ENCODE measurements around the gene ECHDC3. TPM values are rescaled to one million over a fixed set of nuclear protein-coding genes. Genes with fewer than 3 reads are reported as not detected.

The ECHDC3 gene
- total and polyA plus RNA-seq, 5 donors, result 62.3 to 74.9 (median 70.1) TPM

GRCh38 chr10:11754173-11754572 lies 12.0 kb downstream of the ECHDC3 start:
- DNase-seq, result no peak
- H3K9me3 ChIP-seq (ENCODE audit: control insufficient read depth, low read length), result no peaks in the 10 kb centered on the region
- ATAC-seq, result no peak
- no peak overlapping the region for H3K4me3 ChIP-seq (ENCODE audit: low read length)
- intact Hi-C loops (cut with DNase I), result loop anchor here (10.0 kb wide), 1 partner anchor 239 kb away; no protein-coding TSS in a partner anchor
- WGBS, result 0% methylated on average over 1 of the region's 1 CpG
- no peaks in the 10 kb centered on the region for H3K27me3 ChIP-seq (ENCODE audit: control insufficient read depth, insufficient read depth)
- peaks cover 14% of the 10 kb centered on the region for H3K4me1 ChIP-seq (ENCODE audit: control insufficient read depth, insufficient read depth, low read length)
- no peak overlapping the region for H3K27ac ChIP-seq (ENCODE audit: low read length)

- no peak for DNase-seq
- H3K4me1 ChIP-seq (ENCODE audit: control insufficient read depth, insufficient read depth, low read length), result peaks cover 14% of the 10 kb centered on the region
- H3K27ac ChIP-seq (ENCODE audit: low read length), result no peak overlapping the region
- no peaks in the 10 kb centered on the region for H3K27me3 ChIP-seq (ENCODE audit: control insufficient read depth, insufficient read depth)
- no peak for ATAC-seq
- 96% methylated on average over 4 of the region's 4 CpGs for WGBS
- intact Hi-C loops (cut with DNase I), result loop anchor here (10.0 kb wide), 1 partner anchor 240 kb away; no protein-coding TSS in a partner anchor
- no peaks in the 10 kb centered on the region for H3K9me3 ChIP-seq (ENCODE audit: control insufficient read depth, low read length)
- H3K4me3 ChIP-seq (ENCODE audit: low read length), result no peak overlapping the region
Measured at GRCh38 chr10:11754620-11755019, 12.4 kb downstream of the ECHDC3 start.

GRCh38 chr10:11755512-11756263 lies 13.5 kb downstream of the ECHDC3 start:
- WGBS, result 79% methylated on average over 21 of the region's 21 CpGs
- peak in 1 of 3 donors; percentile 49 for DNase-seq
- Histone ChIP-seq H3K4me3 (ENCODE audit: low read length) (no peak overlapping the region), H3K9me3 (ENCODE audit: control insufficient read depth, low read length) (no peaks in the 10 kb centered on the region), H3K27ac (ENCODE audit: low read length) (peak overlapping the region; percentile 14), H3K4me1 (ENCODE audit: control insufficient read depth, insufficient read depth, low read length) (peaks cover 16% of the 10 kb centered on the region), H3K27me3 (ENCODE audit: control insufficient read depth, insufficient read depth) (no peaks in the 10 kb centered on the region)
- intact Hi-C loops (cut with DNase I), result loop anchor here (10.0 kb wide), 1 partner anchor 241 kb away; no protein-coding TSS in a partner anchor
- ATAC-seq, result peak; percentile 39 to 41

GRCh38 chr10:11756766-11757315 lies 14.7 kb downstream of the ECHDC3 start:
- Histone ChIP-seq H3K27ac (ENCODE audit: low read length) (peak overlapping the region; percentile 69), H3K4me3 (ENCODE audit: low read length) (no peak overlapping the region), H3K9me3 (ENCODE audit: control insufficient read depth, low read length) (no peaks in the 10 kb centered on the region), H3K27me3 (ENCODE audit: control insufficient read depth, insufficient read depth) (no peaks in the 10 kb centered on the region), H3K4me1 (ENCODE audit: control insufficient read depth, insufficient read depth, low read length) (peaks cover 16% of the 10 kb centered on the region)
- ATAC-seq, result no peak
- intact Hi-C loops (cut with DNase I), result loop anchor here (10.0 kb wide), 1 partner anchor 242 kb away; no protein-coding TSS in a partner anchor
- WGBS, result 75% methylated on average over 11 of the region's 11 CpGs
- DNase-seq, result peak in 1 of 3 donors; percentile 42

- peak; percentile 81 to 85 for ATAC-seq
- intact Hi-C loops (cut with DNase I), result loop anchor here (10.0 kb wide), 1 partner anchor 243 kb away; no protein-coding TSS in a partner anchor
- 13% methylated on average over 3 of the region's 3 CpGs for WGBS
- peaks cover 16% of the 10 kb centered on the region for H3K4me1 ChIP-seq (ENCODE audit: control insufficient read depth, insufficient read depth, low read length)
- H3K9me3 ChIP-seq (ENCODE audit: control insufficient read depth, low read length), result no peaks in the 10 kb centered on the region
- peak overlapping the region; percentile 91 for H3K27ac ChIP-seq (ENCODE audit: low read length)
- DNase-seq, result peak; percentile 74 to 82 (median 75)
- no peak overlapping the region for H3K4me3 ChIP-seq (ENCODE audit: low read length)
- no peaks in the 10 kb centered on the region for H3K27me3 ChIP-seq (ENCODE audit: control insufficient read depth, insufficient read depth)
Measured at GRCh38 chr10:11757454-11757820, 15.3 kb downstream of the ECHDC3 start.

GRCh38 chr10:11757821-11758463 lies 15.8 kb downstream of the ECHDC3 start:
- intact Hi-C loops (cut with DNase I), result loop anchor here (10.0 kb wide), 1 partner anchor 243 kb away; no protein-coding TSS in a partner anchor
- Histone ChIP-seq H3K27me3 (ENCODE audit: control insufficient read depth, insufficient read depth) (no peaks in the 10 kb centered on the region), H3K4me3 (ENCODE audit: low read length) (no peak overlapping the region), H3K27ac (ENCODE audit: low read length) (peak overlapping the region; percentile 91), H3K9me3 (ENCODE audit: control insufficient read depth, low read length) (no peaks in the 10 kb centered on the region), H3K4me1 (ENCODE audit: control insufficient read depth, insufficient read depth, low read length) (peaks cover 16% of the 10 kb centered on the region)
- DNase-seq, result peak; percentile 84 to 93 (median 93)
- 25% methylated on average over 11 of the region's 11 CpGs for WGBS
- ATAC-seq, result peak; percentile 82 to 88

- intact Hi-C loops (cut with DNase I), result loop anchor here (10.0 kb wide), 1 partner anchor 244 kb away; no protein-coding TSS in a partner anchor
- ATAC-seq, result no peak
- Histone ChIP-seq H3K4me3 (ENCODE audit: low read length) (no peak overlapping the region), H3K27me3 (ENCODE audit: control insufficient read depth, insufficient read depth) (no peaks in the 10 kb centered on the region), H3K27ac (ENCODE audit: low read length) (no peak overlapping the region), H3K9me3 (ENCODE audit: control insufficient read depth, low read length) (no peaks in the 10 kb centered on the region), H3K4me1 (ENCODE audit: control insufficient read depth, insufficient read depth, low read length) (peaks cover 16% of the 10 kb centered on the region)
- peak in 2 of 3 donors; percentile 52 to 61 for DNase-seq
- 86% methylated on average over 13 of the region's 13 CpGs for WGBS
Measured at GRCh38 chr10:11758527-11759236, 16.5 kb downstream of the ECHDC3 start.

GRCh38 chr10:11759347-11759746 lies 17.2 kb downstream of the ECHDC3 start:
- DNase-seq, result peak in 1 of 3 donors; percentile 54
- WGBS, result 84% methylated on average over 8 of the region's 8 CpGs
- no peaks in the 10 kb centered on the region for H3K27me3 ChIP-seq (ENCODE audit: control insufficient read depth, insufficient read depth)
- no peak for ATAC-seq
- H3K9me3 ChIP-seq (ENCODE audit: control insufficient read depth, low read length), result no peaks in the 10 kb centered on the region
- no peak overlapping the region for H3K27ac ChIP-seq (ENCODE audit: low read length)
- intact Hi-C loops (cut with DNase I), result loop anchor here (10.0 kb wide), 1 partner anchor 245 kb away; no protein-coding TSS in a partner anchor
- H3K4me1 ChIP-seq (ENCODE audit: control insufficient read depth, insufficient read depth, low read length), result peaks cover 16% of the 10 kb centered on the region
- no peak overlapping the region for H3K4me3 ChIP-seq (ENCODE audit: low read length)

GRCh38 chr10:11760151-11760550 lies 18.0 kb downstream of the ECHDC3 start:
- no peak overlapping the region for H3K27ac ChIP-seq (ENCODE audit: low read length)
- H3K4me3 ChIP-seq (ENCODE audit: low read length), result no peak overlapping the region
- intact Hi-C loops (cut with DNase I), result no loop called here
- DNase-seq (no peak), ATAC-seq (no peak)
- no peaks in the 10 kb centered on the region for H3K9me3 ChIP-seq (ENCODE audit: control insufficient read depth, low read length)
- WGBS, result 83% methylated on average over 8 of the region's 8 CpGs
- peaks cover 16% of the 10 kb centered on the region for H3K4me1 ChIP-seq (ENCODE audit: control insufficient read depth, insufficient read depth, low read length)
- H3K27me3 ChIP-seq (ENCODE audit: control insufficient read depth, insufficient read depth), result no peaks in the 10 kb centered on the region

- ATAC-seq (no peak), DNase-seq (peak in 2 of 3 donors; percentile 69 to 70)
- Histone ChIP-seq H3K9me3 (ENCODE audit: control insufficient read depth, low read length) (no peaks in the 10 kb centered on the region), H3K4me3 (ENCODE audit: low read length) (no peak overlapping the region), H3K4me1 (ENCODE audit: control insufficient read depth, insufficient read depth, low read length) (peaks cover 13% of the 10 kb centered on the region), H3K27me3 (ENCODE audit: control insufficient read depth, insufficient read depth) (no peaks in the 10 kb centered on the region), H3K27ac (ENCODE audit: low read length) (peak overlapping the region; percentile 38)
- WGBS, result 45% methylated on average over 7 of the region's 7 CpGs
- intact Hi-C loops (cut with DNase I), result no loop called here
Measured at GRCh38 chr10:11760861-11761260, 18.7 kb downstream of the ECHDC3 start.

All from right cardiac atrium (tissue), 5 donors.